Measurements from ENCODE around the gene TSPAN16. TPM values are rescaled to one million over a fixed set of nuclear protein-coding genes. Genes with fewer than 3 reads are reported as not detected.

The TSPAN16 gene
- total and polyA plus RNA-seq, 2 experiments from 2014 or later = not detected

DNA sequence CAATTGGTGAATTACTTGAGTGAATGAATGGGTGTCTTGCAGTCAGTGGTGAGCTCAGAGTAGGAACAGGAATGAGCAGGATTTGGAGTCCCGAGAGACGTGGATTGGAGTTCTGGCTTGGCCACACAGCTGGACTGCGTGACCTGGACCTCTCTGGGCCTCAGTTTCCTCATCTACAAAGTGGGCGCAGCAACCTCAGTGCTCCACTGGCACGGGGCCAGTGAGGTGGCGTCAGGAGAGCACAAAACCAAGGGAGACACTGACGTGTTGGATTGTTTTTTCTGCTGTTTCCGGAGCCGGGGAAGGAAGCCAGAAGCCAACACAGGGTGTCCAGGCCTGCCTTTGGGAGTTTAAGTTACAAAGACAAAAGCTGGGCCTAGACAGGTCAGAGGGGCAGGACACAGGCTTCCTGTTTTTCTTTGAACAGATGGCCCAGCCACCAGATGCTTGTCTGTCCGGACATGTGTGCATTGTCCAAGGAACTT, 27.1 kb upstream of the TSPAN16 start:
- DNase-seq (ENCODE audit: low spot score) (no peak), ATAC-seq (no peak)
- no peak overlapping the region for H3K27ac ChIP-seq (ENCODE audit: low read depth)
- no peak overlapping the region for H3K4me2 ChIP-seq
- no peaks in the 10 kb centered on the region for H3K79me2 ChIP-seq (replicated peaks; ENCODE audit: insufficient read depth)
- H3K9me2 ChIP-seq (ENCODE audit: insufficient read depth) = no peaks in the 10 kb centered on the region
- no peak overlapping the region for H3K4me3 Mint-ChIP-seq
- no peak overlapping the region for H3K4me3 ChIP-seq
- H3K27me3 ChIP-seq (ENCODE audit: insufficient read depth) = no peaks in the 10 kb centered on the region
- no peaks in the 10 kb centered on the region for H3K4me1 ChIP-seq (ENCODE audit: insufficient read depth)
- peaks cover 14% of the 10 kb centered on the region for H3K27me3 Mint-ChIP-seq (ENCODE audit: insufficient read depth, low read depth, poor library complexity)
- no peaks in the 10 kb centered on the region for H3F3A ChIP-seq (replicated peaks; ENCODE audit: low read depth)
- TF ChIP-seq EZH2 (IDR thresholded peaks at IDR 0.05; ENCODE audit: low read depth, unreplicated experiment) = no peak
- no peak for TF ChIP-seq ZNF331 (CRISPR knock-in tag; IDR thresholded peaks at IDR 0.05; ENCODE audit: low read depth)
- TF ChIP-seq, protein P1, sequence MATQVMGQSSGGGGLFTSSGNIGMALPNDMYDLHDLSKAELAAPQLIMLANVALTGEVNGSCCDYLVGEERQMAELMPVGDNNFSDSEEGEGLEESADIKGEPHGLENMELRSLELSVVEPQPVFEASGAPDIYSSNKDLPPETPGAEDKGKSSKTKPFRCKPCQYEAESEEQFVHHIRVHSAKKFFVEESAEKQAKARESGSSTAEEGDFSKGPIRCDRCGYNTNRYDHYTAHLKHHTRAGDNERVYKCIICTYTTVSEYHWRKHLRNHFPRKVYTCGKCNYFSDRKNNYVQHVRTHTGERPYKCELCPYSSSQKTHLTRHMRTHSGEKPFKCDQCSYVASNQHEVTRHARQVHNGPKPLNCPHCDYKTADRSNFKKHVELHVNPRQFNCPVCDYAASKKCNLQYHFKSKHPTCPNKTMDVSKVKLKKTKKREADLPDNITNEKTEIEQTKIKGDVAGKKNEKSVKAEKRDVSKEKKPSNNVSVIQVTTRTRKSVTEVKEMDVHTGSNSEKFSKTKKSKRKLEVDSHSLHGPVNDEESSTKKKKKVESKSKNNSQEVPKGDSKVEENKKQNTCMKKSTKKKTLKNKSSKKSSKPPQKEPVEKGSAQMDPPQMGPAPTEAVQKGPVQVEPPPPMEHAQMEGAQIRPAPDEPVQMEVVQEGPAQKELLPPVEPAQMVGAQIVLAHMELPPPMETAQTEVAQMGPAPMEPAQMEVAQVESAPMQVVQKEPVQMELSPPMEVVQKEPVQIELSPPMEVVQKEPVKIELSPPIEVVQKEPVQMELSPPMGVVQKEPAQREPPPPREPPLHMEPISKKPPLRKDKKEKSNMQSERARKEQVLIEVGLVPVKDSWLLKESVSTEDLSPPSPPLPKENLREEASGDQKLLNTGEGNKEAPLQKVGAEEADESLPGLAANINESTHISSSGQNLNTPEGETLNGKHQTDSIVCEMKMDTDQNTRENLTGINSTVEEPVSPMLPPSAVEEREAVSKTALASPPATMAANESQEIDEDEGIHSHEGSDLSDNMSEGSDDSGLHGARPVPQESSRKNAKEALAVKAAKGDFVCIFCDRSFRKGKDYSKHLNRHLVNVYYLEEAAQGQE (IDR thresholded peaks at IDR 0.05; ENCODE audit: unreplicated experiment) = no peak
- TF ChIP-seq CREB1 (CRISPR knock-in tag; IDR thresholded peaks at IDR 0.05; ENCODE audit: low read depth) = no peak
- TF ChIP-seq NANOG (IDR thresholded peaks at IDR 0.05; ENCODE audit: borderline replicate concordance) = no peak
- TF ChIP-seq POLR2AphosphoS5 (IDR thresholded peaks at IDR 0.05; ENCODE audit: low read depth) = no peak
- no peak for TF ChIP-seq JUNB (IDR thresholded peaks at IDR 0.05; ENCODE audit: unreplicated experiment)
- no peaks in the 10 kb centered on the region for H3K36me3 ChIP-seq (ENCODE audit: insufficient read depth)
- no peaks in the 10 kb centered on the region for H3K36me3 Mint-ChIP-seq (ENCODE audit: low read depth)
- no peaks in the 10 kb centered on the region for H3K9me3 Mint-ChIP-seq
- peaks cover 11% of the 10 kb centered on the region for H3K4me1 Mint-ChIP-seq
- no peak overlapping the region for H2AFZ ChIP-seq
- no peak overlapping the region for H3K27ac Mint-ChIP-seq
- H4K20me1 ChIP-seq (replicated peaks; ENCODE audit: insufficient read depth) = no peaks in the 10 kb centered on the region

DNA sequence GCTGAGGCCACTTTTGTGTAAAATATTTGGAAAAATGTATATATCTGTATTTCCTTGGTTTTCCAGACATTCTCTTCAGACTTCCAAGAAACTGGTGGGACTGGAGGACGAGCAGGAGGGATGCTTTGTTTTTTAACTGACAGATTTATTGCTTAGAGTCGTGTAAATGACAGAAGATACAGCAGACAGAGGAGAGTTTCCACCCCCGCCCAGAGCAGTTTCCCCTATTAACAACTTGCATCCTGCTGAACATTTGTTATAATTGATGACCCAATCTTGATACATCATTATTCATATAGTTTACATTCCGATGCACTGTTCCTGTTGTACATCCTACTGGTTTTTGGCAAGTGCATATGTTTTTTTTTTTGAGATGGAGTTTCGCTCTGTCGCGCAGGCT, 26.6 kb upstream of the TSPAN16 start:
- Histone ChIP-seq H2AFZ (no peak overlapping the region), H3K36me3 (ENCODE audit: insufficient read depth) (no peaks in the 10 kb centered on the region), H3K4me2 (no peak overlapping the region), H3K4me1 (ENCODE audit: insufficient read depth) (no peaks in the 10 kb centered on the region), H3K27ac (ENCODE audit: low read depth) (no peak overlapping the region), H3K27me3 (ENCODE audit: insufficient read depth) (no peaks in the 10 kb centered on the region), H4K20me1 (replicated peaks; ENCODE audit: insufficient read depth) (no peaks in the 10 kb centered on the region), H3F3A (replicated peaks; ENCODE audit: low read depth) (no peaks in the 10 kb centered on the region), H3K79me2 (replicated peaks; ENCODE audit: insufficient read depth) (no peaks in the 10 kb centered on the region), H3K4me3 (no peak overlapping the region), H3K9me2 (ENCODE audit: insufficient read depth) (no peaks in the 10 kb centered on the region)
- H3K27ac Mint-ChIP-seq = no peak overlapping the region
- TF ChIP-seq POLR2AphosphoS5 (IDR thresholded peaks at IDR 0.05; ENCODE audit: low read depth) = no peak
- TF ChIP-seq, protein P1 (IDR thresholded peaks at IDR 0.05; ENCODE audit: unreplicated experiment) = no peak
- H3K27me3 Mint-ChIP-seq (ENCODE audit: insufficient read depth, low read depth, poor library complexity) = peaks cover 10% of the 10 kb centered on the region
- peaks cover 7% of the 10 kb centered on the region for H3K4me1 Mint-ChIP-seq
- ATAC-seq = no peak
- H3K36me3 Mint-ChIP-seq (ENCODE audit: low read depth) = no peaks in the 10 kb centered on the region
- DNase-seq (ENCODE audit: low spot score) = no peak
- H3K9me3 Mint-ChIP-seq = no peaks in the 10 kb centered on the region
- no peak overlapping the region; the same call in 2 of the 3 replicates for H3K4me3 Mint-ChIP-seq
